Putamen (tissue), 1 donor: Measurements from ENCODE around the gene MED26.
"Not testable (repeated sequence)": the region's sequence is repeated elsewhere in the genome, so short reads cannot be mapped to it uniquely, and the experiment has no call there.

Experiments used
- DNase-seq: peaks from one replicate; pipeline ENCODE4 v3.0.0-alpha.2; 2016; ENCODE audit warnings: low spot score

Gene MED26

GRCh38 chr19:16628183-16628983 is at the start of gene MED26:
TSS of gene MED26 (minus strand) at chr19:16628204. CDS start at chr19:16627943, 261 bp downstream.
- peak; percentile 96 for DNase-seq

- no peak for DNase-seq
Measured at GRCh38 chr19:16677055-16677454, 49.1 kb upstream of the MED26 start.

- no peak for DNase-seq
Measured at GRCh38 chr19:16676101-16676798, 48.2 kb upstream of the MED26 start.

GRCh38 chr19:16673839-16674238 is 45.8 kb upstream of the MED26 start:
- not testable (repeated sequence) for DNase-seq

- no peak for DNase-seq
Measured at GRCh38 chr19:16673231-16673630, 45.2 kb upstream of the MED26 start.

- DNase-seq, result no peak
Measured at GRCh38 chr19:16671652-16672274, 43.8 kb upstream of the MED26 start.

- peak; percentile 65 for DNase-seq
Measured at GRCh38 chr19:16670291-16670690, 42.3 kb upstream of the MED26 start.

GRCh38 chr19:16668702-16669101 is 40.7 kb upstream of the MED26 start:
- DNase-seq, result not testable (repeated sequence)

- DNase-seq, result no peak
Measured at GRCh38 chr19:16668176-16668575, 40.2 kb upstream of the MED26 start.

- DNase-seq, result peak; percentile 46
Measured at GRCh38 chr19:16661480-16662034, 33.6 kb upstream of the MED26 start.

- DNase-seq, result no peak
Measured at GRCh38 chr19:16660763-16661479, 32.9 kb upstream of the MED26 start, which contains the start of gene TMEM38A. TSS of gene TMEM38A (plus strand) at chr19:16661139. CDS start at chr19:16661218, 79 bp downstream.

- peak; percentile 99 for DNase-seq
Measured at GRCh38 chr19:16659832-16660708, 32.1 kb upstream of the MED26 start, which contains the start of gene SMIM7. TSS of gene SMIM7 (minus strand) at chr19:16660144. CDS start at chr19:16660110, 34 bp downstream.

GRCh38 chr19:16659464-16659831 is 31.4 kb upstream of the MED26 start:
- DNase-seq, result no peak

GRCh38 chr19:16657384-16657783 is 29.4 kb upstream of the MED26 start:
- DNase-seq, result no peak

- no peak for DNase-seq
Measured at GRCh38 chr19:16655727-16656126, 27.7 kb upstream of the MED26 start.

- DNase-seq, result no peak
Measured at GRCh38 chr19:16654627-16655026, 26.6 kb upstream of the MED26 start.

GRCh38 chr19:16654140-16654539 is 26.1 kb upstream of the MED26 start:
- DNase-seq, result no peak

GRCh38 chr19:16652854-16653253 is 24.9 kb upstream of the MED26 start:
- no peak for DNase-seq

- DNase-seq, result not testable (repeated sequence)
Measured at GRCh38 chr19:16651421-16652188, 23.6 kb upstream of the MED26 start.

- no peak for DNase-seq
Measured at GRCh38 chr19:16650821-16651220, 22.8 kb upstream of the MED26 start.
